Right kidney (tissue), 1 donor: ENCODE measurements around the gene GCFC2.
A peak's percentile ranks its signal among the peaks of the same experiment; 100 is the strongest.

Source experiments
- DNase-seq: peaks from one replicate; pipeline ENCODE4 v3.0.0-alpha.2; 2016

Gene GCFC2

GRCh38 chr2:75632091-75632701 is 78.5 kb downstream of the GCFC2 start:
- DNase-seq = no peak

DNA sequence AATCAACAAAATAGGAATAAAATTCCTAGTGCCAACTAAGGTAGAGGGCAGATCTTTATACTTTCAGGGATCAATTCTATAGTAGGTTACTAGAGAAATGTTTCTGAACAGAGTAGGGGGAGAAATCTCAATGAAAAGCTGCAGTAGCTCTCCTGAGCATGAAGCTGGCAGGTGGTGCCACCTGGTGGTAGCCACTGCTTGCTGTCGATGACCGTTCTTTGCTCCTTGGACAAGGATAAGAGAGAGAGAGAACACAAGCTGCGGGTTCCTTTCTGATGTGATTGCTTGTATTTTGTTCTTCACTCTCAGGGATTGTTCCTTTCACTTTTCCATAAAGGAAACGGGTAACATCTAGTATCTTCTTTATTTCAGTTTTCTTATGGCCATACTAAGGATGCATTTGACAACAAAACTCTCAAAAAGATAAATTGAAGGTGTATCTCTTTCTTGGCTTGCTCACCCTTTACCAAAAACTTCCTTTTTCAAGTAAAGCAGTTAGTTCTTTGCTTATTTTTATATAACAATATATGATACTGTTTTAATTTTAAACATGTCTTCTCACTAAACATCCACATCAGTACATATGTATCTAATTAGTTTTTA is 82.7 kb downstream of the GCFC2 start:
- peak; percentile 51 for DNase-seq

DNA sequence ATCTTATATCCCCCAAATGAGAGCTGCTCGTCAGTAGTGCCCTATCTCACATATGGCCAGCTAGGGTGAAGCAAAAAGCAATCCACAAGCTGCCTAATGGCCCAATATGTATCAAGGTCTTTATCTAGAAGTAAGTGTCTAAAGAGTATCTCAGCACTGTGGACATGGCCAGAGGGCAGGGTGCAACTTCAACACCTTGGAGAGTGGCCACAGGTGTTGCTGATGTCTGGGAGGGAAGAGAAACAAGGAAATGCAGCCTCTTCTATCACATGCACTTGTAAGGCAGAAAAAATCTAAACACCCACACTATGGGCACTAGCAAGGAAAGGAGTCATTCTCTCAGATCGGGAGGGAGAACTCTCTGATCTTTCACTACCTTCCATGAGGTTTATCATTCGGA is 87.8 kb downstream of the GCFC2 start:
- DNase-seq = no peak

DNA sequence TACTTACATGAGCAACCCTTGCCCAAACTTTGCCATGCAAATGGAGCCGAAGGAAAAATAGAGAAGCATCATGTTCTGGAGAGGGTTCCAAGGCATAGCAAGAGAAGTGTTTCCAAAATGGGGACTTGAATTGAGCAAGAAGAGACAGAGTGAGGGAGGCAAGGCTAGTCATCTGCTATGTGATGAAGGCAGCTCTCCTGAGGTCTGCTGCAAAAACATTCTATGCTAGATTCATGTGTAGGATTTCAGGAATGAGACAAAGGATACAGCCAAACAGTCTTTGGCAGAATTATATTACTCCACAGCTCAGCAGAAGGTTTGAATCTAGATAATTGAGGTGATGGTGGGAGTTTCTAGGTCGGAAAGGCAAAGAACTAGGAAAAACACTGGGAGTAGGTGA is 88.2 kb downstream of the GCFC2 start:
- DNase-seq = no peak

DNA sequence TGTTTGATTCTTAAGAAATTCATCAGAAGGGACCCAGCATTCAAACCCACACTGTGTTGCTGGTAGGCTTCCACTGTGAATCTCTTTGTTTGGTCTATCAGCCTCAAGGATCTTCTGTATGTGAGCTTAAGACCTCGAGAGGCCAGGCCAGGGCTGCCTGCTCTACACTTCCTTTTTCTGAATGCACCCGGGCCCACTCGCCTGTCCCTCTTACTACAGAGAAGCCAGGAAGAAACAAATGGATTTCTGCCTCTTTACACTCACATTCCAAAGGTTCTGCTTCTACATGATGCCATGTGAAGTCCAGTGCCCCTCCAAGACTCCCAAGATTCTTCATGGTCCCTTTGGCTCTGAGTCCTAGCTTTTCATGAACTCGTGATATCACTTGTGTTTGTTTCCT is 89.5 kb downstream of the GCFC2 start:
- no peak for DNase-seq

- no peak for DNase-seq
Measured at GRCh38 chr2:75619956-75620740, 90.6 kb downstream of the GCFC2 start.

GRCh38 chr2:75616933-75617332 is 93.8 kb downstream of the GCFC2 start:
- no peak for DNase-seq

DNA sequence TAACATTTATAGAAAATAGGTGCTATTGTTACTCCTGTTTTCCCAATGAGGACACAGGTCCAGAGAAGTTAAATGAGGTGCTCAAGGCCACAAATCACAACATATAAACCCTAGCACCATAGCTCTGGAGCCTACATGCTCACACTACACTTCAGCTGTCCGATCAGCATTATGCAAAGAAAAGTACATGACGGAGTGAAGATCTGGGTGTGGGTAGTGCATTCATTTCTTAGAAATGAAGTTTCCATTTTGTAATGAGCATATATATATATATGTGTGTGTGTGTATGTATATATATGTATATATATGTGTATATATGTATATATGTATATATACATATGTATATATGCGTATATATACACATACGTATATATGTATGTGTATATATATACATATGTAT is 94.3 kb downstream of the GCFC2 start:
- no peak for DNase-seq

- no peak for DNase-seq
Measured at GRCh38 chr2:75614162-75614651, 96.5 kb downstream of the GCFC2 start.

DNA sequence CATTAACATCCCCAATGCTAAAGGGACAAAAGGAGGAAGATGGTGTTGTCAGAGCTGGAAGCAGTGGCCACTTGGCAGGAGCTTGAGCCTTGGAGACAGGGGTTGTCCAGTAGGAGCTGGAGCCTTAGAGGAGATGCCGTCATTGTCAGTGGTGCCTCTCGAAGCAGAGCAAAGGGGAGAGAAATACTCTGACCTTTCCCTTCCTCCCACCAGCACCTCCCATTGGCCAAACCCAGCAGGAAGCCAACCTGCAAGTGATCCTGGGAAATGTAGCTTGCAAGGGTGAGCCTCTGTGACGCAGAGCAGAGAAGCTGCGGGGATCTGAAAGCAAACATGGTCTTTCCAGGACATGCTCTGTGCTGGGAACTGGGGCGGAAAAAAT is 97.9 kb downstream of the GCFC2 start:
- no peak for DNase-seq
